H9 (cell line): ENCODE results near the gene FAM98C. TPM values are rescaled to one million over a fixed set of nuclear protein-coding genes. Genes with fewer than 3 reads are reported as not detected.

ENCODE experiments used
- DNase-seq: peaks from one replicate; pipeline ENCODE4 v3.0.0-alpha.2; 2017
- H2AFZ ChIP-seq: one replicate; pipeline ENCODE4 v1.6.1; 2013; ENCODE audit warnings: mild to moderate bottlenecking, low read length, control low read depth, moderate library complexity
- H2AK5ac ChIP-seq: 2 replicates; pipeline ENCODE4 v1.6.1; 2013; ENCODE audit warnings: low read length, control low read depth, mixed read lengths; ENCODE audit not compliant: insufficient read length
- H2BK120ac ChIP-seq: one replicate; pipeline ENCODE4 v1.6.1; 2013; ENCODE audit warnings: low read depth, mild to moderate bottlenecking, low read length, control low read depth, inconsistent platforms; ENCODE audit not compliant: poor library complexity, severe bottlenecking
- H2BK12ac ChIP-seq: 2 replicates; pipeline ENCODE4 v1.6.1; 2013; ENCODE audit warnings: low read length, control low read depth, mixed read lengths, low read depth; ENCODE audit not compliant: insufficient read length
- H2BK15ac ChIP-seq: 2 replicates; pipeline ENCODE4 v1.6.1; 2013; ENCODE audit warnings: low read depth, low read length, control low read depth
- H2BK20ac ChIP-seq: one replicate; pipeline ENCODE4 v1.6.1; 2013; ENCODE audit warnings: low read depth, mild to moderate bottlenecking, low read length, control low read depth, inconsistent platforms; ENCODE audit not compliant: poor library complexity, severe bottlenecking
- H2BK5ac ChIP-seq: 2 replicates; pipeline ENCODE4 v1.6.1; 2013; ENCODE audit warnings: low read length, control low read depth, mixed read lengths; ENCODE audit not compliant: insufficient read length
- H3K14ac ChIP-seq: 2 replicates; pipeline ENCODE4 v1.6.1; 2013; ENCODE audit warnings: low read length, control low read depth; ENCODE audit not compliant: insufficient read depth
- H3K18ac ChIP-seq: 2 replicates; pipeline ENCODE4 v1.6.1; 2013; ENCODE audit warnings: low read depth, mild to moderate bottlenecking, mixed read lengths, low read length, control low read depth; ENCODE audit not compliant: insufficient read length
- H3K23ac ChIP-seq: 2 replicates; pipeline ENCODE4 v1.6.1; 2013; ENCODE audit warnings: low read length, control low read depth, mixed read lengths, low read depth; ENCODE audit not compliant: insufficient read length
- H3K23me2 ChIP-seq: 2 replicates; pipeline ENCODE4 v1.6.1; 2013; ENCODE audit warnings: low read depth, mild to moderate bottlenecking, mixed read lengths, low read length, control low read depth; ENCODE audit not compliant: insufficient read length, poor library complexity, severe bottlenecking
- H3K27ac ChIP-seq: 2 replicates; pipeline ENCODE4 v1.5.1; 2013; ENCODE audit warnings: low read length, control low read depth, mixed read lengths, low read depth; ENCODE audit not compliant: insufficient read length
- H3K27me3 ChIP-seq: 2 replicates; pipeline ENCODE4 v1.6.1; 2013; ENCODE audit warnings: low read length, control low read depth, inconsistent platforms; ENCODE audit not compliant: insufficient read depth
- H3K4ac ChIP-seq: 2 replicates; pipeline ENCODE4 v1.6.1; 2013; ENCODE audit warnings: low read depth, mild to moderate bottlenecking, control low read depth, inconsistent platforms, low read length, moderate library complexity
- H3K4me1 ChIP-seq: 2 replicates; pipeline ENCODE4 v1.6.1; 2013; ENCODE audit warnings: low read length, control low read depth, inconsistent platforms; ENCODE audit not compliant: insufficient read depth
- H3K4me2 ChIP-seq: 2 replicates; pipeline ENCODE4 v1.6.1; 2013; ENCODE audit warnings: low read length, control low read depth, mixed read lengths; ENCODE audit not compliant: insufficient read length, insufficient read depth
- H3K56ac ChIP-seq: 2 replicates; pipeline ENCODE4 v1.6.1; 2013; ENCODE audit warnings: low read depth, mild to moderate bottlenecking, mixed read lengths, low read length, control low read depth; ENCODE audit not compliant: insufficient read length
- H3K79me1 ChIP-seq: 2 replicates; pipeline ENCODE4 v1.6.1; 2013; ENCODE audit warnings: low read depth, mild to moderate bottlenecking, moderate library complexity, low read length, control low read depth, inconsistent platforms; ENCODE audit not compliant: insufficient read depth, poor library complexity, severe bottlenecking
- H3K79me2 ChIP-seq: 2 replicates; pipeline ENCODE4 v1.6.1; 2013; ENCODE audit warnings: low read length, control low read depth, inconsistent platforms; ENCODE audit not compliant: insufficient read depth
- H3K9ac ChIP-seq: 2 replicates; pipeline ENCODE4 v1.6.1; 2013; ENCODE audit warnings: low read length, control low read depth, mixed read lengths; ENCODE audit not compliant: insufficient read length; ENCODE audit errors: extremely low read depth
- H3K9me3 ChIP-seq: one replicate; pipeline ENCODE4 v1.6.1; 2013; ENCODE audit warnings: low read depth, low read length, inconsistent platforms; ENCODE audit not compliant: control insufficient read depth
- H3T11ph ChIP-seq: one replicate; pipeline ENCODE4 v1.6.1; 2013; ENCODE audit warnings: mild to moderate bottlenecking, low read length, control low read depth, inconsistent platforms
- H4K20me1 ChIP-seq: one replicate; pipeline ENCODE4 v1.6.1; 2013; ENCODE audit not compliant: control insufficient read depth, insufficient read length, insufficient read depth
- H4K5ac ChIP-seq: 2 replicates; pipeline ENCODE4 v1.6.1; 2013; ENCODE audit warnings: low read depth, mild to moderate bottlenecking, mixed read lengths, low read length, control low read depth; ENCODE audit not compliant: insufficient read length
- H4K8ac ChIP-seq: replicated peaks from 2 replicates; pipeline ENCODE4 v1.6.1; 2013; ENCODE audit warnings: low read length, control low read depth, mixed read lengths, low read depth; ENCODE audit not compliant: insufficient read length
- H4K91ac ChIP-seq: 2 replicates; pipeline ENCODE4 v1.6.1; 2013; ENCODE audit warnings: low read depth, mild to moderate bottlenecking, moderate library complexity, mixed read lengths, low read length, control low read depth; ENCODE audit not compliant: insufficient read length
- H3K27ac Mint-ChIP-seq, 3 experiments: 2 replicates in 2 of 3; 3 replicates in 1 of 3; pipeline ENCODE4 v1.8.0; 2020 to 2021; ENCODE audit warnings: mixed read lengths in 3 of 3, mild to moderate bottlenecking in 1 of 3, moderate library complexity in 1 of 3
- H3K27me3 Mint-ChIP-seq: 2 replicates; pipeline ENCODE4 v1.8.0; 2021; ENCODE audit warnings: low read depth, mild to moderate bottlenecking, moderate library complexity, mixed read lengths
- H3K36me3 Mint-ChIP-seq, 3 experiments: 2 replicates in 2 of 3; 3 replicates in 1 of 3; pipeline ENCODE4 v1.8.0; 2020 to 2021; ENCODE audit warnings: low read depth in 3 of 3, mixed read lengths in 3 of 3; ENCODE audit not compliant: insufficient read depth in 1 of 3
- H3K4me1 Mint-ChIP-seq, 2 experiments: 2 replicates each; pipeline ENCODE4 v1.8.0; 2020; ENCODE audit warnings: mixed read lengths in 2 of 2
- H3K4me3 Mint-ChIP-seq, 2 experiments: 2 replicates in 1 of 2; 3 replicates in 1 of 2; pipeline ENCODE4 v1.8.0; 2020 to 2021; ENCODE audit warnings: mild to moderate bottlenecking in 2 of 2, mixed read lengths in 2 of 2, moderate library complexity in 1 of 2
- H3K9me3 Mint-ChIP-seq, 2 experiments: 2 replicates in 1 of 2; 3 replicates in 1 of 2; pipeline ENCODE4 v1.8.0; 2020; ENCODE audit warnings: mild to moderate bottlenecking in 2 of 2, mixed read lengths in 2 of 2, moderate library complexity in 1 of 2
- CTCF ChIP-seq: fragments of 200-600 bp; sonication (generic); conservative IDR thresholded peaks from 3 replicates; pipeline ENCODE4 v1.8.0; 2021; ENCODE audit warnings: antibody characterized with exemption, mild to moderate bottlenecking
- WGBS: extraction: QIAGEN DNeasy Blood & Tissue Kit; methylation state at CpG from one replicate; pipeline ENCODE4 v1.1.7; 2013; ENCODE audit warnings: missing lambda C conversion rate, low lambda C conversion rate, mixed read lengths; ENCODE audit not compliant: insufficient read length; ENCODE audit errors: extremely low coverage; 5-methylcytosine and 5-hydroxymethylcytosine counted together
- total RNA-seq: library from RNA; stranded (reverse); gene quantifications from 2 replicates; pipeline ENCODE4 v1.2.1, GENCODE V29; 2021

The FAM98C gene
- total RNA-seq, 1 experiment from 2014 or later = 16.4 TPM

DNA sequence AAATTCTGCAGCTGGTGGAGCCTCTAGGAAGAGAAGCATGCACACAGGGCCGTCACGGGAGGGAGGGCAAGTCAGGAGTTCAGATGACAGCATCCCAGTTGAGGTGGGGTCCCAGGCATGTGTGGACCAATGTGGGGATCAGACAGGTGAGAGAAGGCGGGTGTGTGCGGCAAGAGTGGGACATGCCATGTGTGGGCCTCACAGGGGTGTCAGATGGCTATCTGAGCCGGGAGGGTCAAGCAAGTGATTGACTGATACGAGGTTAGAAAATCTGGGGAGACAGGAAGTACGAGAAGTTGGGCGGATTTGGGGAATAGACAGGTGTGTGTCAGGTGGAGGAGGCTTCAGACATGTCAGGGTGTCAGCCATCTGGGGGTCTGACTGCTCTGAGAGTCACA is 14.3 kb downstream of the FAM98C start:
- Histone ChIP-seq H3K4me2 (peak overlapping the region; percentile 45), H4K91ac (no peak overlapping the region), H4K20me1 (no peaks in the 10 kb centered on the region), H4K5ac (no peak overlapping the region), H3K4ac (no peak overlapping the region), H3T11ph (no peak overlapping the region), H3K9me3 (no peaks in the 10 kb centered on the region), H2BK20ac (no peak overlapping the region), H2BK120ac (no peak overlapping the region), H3K23ac (no peak overlapping the region), H3K14ac (no peak overlapping the region), H2BK5ac (no peak overlapping the region), H3K79me2 (no peaks in the 10 kb centered on the region), H3K9ac (no peak overlapping the region), H2BK15ac (no peak overlapping the region), H3K27me3 (no peaks in the 10 kb centered on the region), H3K79me1 (no peaks in the 10 kb centered on the region), H2AFZ (no peak overlapping the region), H3K56ac (no peak overlapping the region), H3K4me1 (no peaks in the 10 kb centered on the region), H4K8ac (no peak overlapping the region), H2AK5ac (no peak overlapping the region), H3K23me2 (peaks cover 14% of the 10 kb centered on the region), H3K18ac (no peak overlapping the region), H3K27ac (no peak overlapping the region), H2BK12ac (no peak overlapping the region)
- H3K27me3 Mint-ChIP-seq = peaks cover 29% of the 10 kb centered on the region
- no CpG with 5 or more reads among the region's 8 CpGs for WGBS
- no peaks in the 10 kb centered on the region for H3K36me3 Mint-ChIP-seq
- H3K27ac Mint-ChIP-seq = peak overlapping the region in 2 of 3 experiments; percentile 10 to 56; a peak in 1 of 7 replicates
- H3K4me3 Mint-ChIP-seq = peak overlapping the region; percentile 84
- TF ChIP-seq CTCF = no peak
- H3K9me3 Mint-ChIP-seq = no peaks in the 10 kb centered on the region
- peaks cover 12 to 14% of the 10 kb centered on the region in 2 experiments for H3K4me1 Mint-ChIP-seq
- no peak for DNase-seq
